Activated effector memory CD4-positive, alpha-beta T cell treated with anti-CD3 and anti-CD28 coated beads, Interleukin-2, amount 50 U/mL, for 16 hours (primary cell): ENCODE measurements around the gene HELZ.
"Not testable (repeated sequence)": the region's sequence is repeated elsewhere in the genome, so short reads cannot be mapped to it uniquely, and the experiment has no call there.

Experiments used
- DNase-seq: peaks from one replicate; pipeline ENCODE4 v3.0.0-alpha.2; 2020

Gene HELZ

DNA sequence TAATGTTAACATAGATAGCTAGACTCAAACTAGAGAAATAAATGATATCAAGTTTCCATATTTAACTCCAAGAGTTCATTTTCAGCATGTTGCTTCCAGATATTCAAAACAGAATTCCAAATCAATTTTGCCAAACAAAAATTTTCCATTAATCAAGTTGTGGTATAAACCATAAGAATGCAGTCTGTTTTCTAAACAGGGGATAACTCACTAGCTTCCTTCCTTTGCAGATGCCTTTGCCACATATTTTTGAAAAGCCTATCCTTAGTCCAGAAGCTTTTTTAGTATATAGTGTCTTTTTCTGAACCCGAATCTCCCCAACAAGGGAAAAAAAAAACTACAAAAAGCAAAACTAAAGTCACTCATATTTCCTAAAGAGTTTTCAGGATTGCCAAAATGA lies 61.5 kb downstream of the HELZ start:
- no peak for DNase-seq

GRCh38 chr17:67181825-67182224 lies 63.2 kb downstream of the HELZ start:
- no peak for DNase-seq

- no peak for DNase-seq
These were observed 64.7 kb downstream of the HELZ start for GRCh38 chr17:67180275-67180674.

DNA sequence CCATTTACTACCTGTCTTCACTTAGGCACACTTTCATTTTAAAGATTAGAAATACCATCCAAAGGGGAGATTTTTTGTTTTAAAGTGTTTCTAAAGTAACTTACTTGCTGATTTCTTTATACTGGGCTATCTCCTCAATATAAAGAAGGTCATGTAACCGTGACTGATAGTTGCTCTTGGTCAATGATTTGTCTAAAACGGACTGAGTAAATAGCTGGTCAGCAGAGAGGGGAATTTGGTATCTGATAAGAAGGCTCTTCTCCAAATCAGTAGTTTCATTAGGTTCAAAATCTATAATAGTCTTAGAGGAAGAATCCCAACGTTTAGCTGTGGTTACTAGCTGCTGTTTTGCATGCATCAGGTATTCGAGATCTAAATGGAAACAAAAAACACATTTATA lies 66.4 kb downstream of the HELZ start:
- DNase-seq: no peak

DNA sequence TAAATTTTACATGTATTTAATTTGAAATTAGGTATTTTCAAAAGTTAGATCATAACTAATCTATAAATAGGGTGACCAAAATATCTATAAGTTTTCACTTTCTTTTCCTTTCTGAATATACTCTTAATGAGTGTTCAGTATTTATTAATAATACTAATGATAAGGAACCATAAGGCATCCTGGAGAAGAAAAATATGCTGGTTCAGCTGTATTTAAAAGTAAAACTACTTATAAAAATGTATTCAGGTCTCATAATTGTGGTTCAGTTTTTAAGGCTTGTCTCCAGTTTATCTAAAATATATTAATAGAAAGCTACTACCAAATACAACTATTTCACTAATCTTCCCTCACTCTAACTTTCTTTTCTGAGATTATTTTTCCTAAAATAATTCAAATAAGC lies 67.3 kb downstream of the HELZ start:
- no peak for DNase-seq

GRCh38 chr17:67174190-67174589 lies 70.8 kb downstream of the HELZ start:
- no peak for DNase-seq

DNA sequence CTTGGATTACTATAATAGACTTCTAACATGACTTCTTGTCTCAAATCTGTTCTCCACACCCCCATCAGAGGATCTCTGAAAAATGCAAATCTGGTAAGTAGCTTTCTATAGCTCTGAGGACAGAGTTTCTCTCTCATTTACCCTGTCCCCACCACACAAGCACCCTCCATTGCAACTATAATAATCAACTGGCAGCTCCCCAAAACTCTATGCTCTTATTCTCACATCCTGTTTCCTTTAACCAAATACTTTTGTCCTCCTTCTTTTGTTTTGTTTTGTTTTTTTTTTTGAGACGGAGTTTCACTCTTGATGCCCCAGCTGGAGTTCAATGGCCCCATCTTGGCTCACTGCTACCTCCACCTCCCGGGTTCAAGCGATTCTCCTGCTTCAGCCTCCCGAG lies 73.4 kb downstream of the HELZ start:
- DNase-seq: no peak

DNA sequence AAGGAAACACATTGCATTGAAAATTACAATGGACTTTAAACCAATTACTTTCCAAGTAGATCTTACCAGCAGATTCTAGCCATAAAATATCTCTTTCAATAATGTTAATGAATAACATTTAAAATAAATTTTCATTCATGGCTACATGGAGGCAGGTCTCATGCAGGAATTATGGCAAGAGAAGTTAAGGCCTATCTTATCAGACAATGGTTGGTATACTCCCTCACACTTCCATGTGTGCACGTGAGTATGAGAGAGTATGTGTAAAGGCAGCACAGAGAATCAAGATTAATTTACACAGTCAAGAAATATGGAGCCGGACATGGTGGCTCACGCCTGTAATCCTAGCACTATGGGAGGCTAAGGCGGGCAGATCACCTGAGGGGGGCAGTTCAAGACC lies 76.5 kb downstream of the HELZ start:
- DNase-seq: no peak

DNA sequence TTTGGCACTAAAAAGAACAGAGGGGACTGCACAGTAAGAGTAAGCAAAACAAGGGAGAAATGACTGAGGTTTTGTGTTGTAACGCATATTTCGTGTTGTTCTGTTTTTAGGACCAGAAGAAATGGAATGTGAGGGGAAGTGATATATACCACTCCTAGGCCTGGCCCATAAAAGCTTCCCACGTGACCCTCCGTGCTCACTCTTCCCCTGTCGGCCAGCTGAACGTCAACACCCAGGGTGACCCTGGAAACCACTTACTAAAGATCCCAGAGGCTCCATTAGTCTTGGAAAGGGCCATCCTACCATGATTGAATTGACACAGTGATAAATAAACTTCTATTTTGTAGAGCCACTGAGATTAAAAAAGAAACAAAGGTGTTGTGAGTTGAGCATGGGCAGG lies 79.8 kb downstream of the HELZ start:
- no peak for DNase-seq

- DNase-seq: no peak
These were observed 80.7 kb downstream of the HELZ start for GRCh38 chr17:67164302-67164701.

DNA sequence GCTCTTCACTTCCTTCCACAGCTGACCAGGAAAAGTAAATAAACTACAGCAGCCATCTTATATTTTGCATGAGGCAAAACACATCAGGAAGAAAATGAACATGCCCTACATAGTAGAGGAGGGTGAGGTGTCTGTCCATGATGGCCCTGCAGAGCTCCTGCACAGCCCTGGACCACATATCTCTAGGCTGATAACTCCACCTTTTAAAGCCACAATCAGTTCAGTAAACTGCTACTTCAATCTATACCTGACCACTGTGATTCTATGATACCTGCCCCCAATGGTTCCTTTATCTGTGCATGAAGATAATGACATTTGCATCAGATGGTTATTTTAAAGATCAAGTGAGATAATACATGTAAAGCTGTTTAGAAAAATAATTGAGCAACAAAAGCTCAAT lies 82.2 kb downstream of the HELZ start:
- DNase-seq: no peak

DNA sequence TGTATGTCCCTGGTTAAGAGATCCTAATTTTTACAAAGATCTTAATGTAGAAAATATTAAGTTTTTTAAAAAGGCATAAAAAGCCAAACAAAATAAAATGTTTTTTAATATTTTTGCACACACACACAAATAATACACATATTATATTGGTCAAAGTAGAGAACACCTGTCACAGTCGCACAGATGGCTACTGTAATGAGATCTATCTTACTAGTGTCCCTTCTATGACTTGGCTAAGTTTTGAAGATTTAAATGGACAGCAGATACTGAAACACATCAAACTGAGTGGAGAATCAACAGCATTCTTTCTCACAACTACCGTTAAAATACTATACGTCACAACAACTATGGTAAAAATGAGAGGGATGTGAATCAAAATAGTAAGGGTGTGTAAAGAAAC lies 83.4 kb downstream of the HELZ start:
- no peak for DNase-seq

- DNase-seq: no peak
These were observed 84.2 kb downstream of the HELZ start for GRCh38 chr17:67160791-67161190.

GRCh38 chr17:67157732-67158639 lies 87.0 kb downstream of the HELZ start:
- no peak for DNase-seq

DNA sequence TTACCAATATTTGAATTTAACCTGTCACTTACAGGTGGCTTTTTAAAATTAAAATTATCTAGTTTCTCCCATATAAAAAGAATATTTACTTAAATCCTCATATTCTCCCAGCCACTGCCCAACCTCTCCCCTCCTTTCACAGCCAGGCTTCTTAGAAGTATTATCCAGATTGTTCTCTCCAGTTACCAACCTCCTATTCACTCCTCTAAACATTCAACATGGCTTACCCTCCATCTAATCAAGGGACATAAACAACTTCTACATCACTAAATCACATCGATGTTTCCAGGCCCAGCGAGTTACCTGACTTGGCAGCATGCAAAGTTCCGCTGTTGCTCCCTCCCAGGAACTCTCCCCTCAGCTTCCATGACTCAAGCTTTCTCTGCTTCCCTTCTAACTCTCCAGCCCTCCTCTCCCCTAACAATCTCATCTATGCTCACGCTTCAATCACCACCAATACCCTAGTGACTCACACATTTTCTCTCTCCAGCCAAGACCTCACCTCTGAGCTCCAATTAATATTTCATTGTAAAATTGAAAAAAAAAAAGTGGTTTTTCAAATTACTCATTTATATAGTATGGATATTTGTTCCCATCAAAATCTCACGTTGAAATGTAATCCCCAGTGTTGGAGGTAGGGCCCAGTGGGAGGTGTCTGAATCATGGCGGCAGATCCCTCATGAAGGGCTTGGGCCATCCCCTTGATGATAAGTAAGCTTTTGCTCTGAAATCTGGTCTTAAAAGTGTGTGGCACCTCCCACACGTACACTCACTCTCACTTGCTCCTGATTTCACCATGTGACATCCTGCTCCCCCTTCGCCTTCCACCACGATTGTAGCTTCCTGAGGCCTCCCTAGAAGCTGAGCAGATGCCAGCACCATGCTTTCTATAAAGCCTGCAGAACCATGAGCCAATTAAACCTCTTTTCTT lies 88.5 kb downstream of the HELZ start:
- DNase-seq: no peak

- no peak for DNase-seq
These were observed 92.2 kb downstream of the HELZ start for GRCh38 chr17:67152824-67153223.

DNA sequence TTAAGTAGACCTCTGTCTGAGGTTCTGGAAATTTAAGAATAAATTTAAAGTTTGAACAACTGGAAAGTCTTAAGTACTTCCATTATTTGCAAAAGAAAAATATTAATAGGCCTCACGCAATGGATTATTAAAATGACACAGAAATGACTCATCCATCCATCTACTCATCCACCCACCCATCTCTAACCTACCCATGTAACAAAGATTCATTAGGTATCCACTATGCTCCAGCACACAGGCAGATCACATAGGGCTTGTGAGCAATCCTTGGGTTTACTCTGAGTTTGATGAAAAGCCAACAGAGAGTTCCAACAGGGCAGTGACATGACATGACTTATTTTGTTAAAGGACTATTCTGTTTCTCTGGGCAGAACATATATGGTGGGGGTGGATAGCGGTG lies 93.3 kb downstream of the HELZ start:
- no peak for DNase-seq

GRCh38 chr17:67150826-67151225 lies 94.2 kb downstream of the HELZ start:
- no peak for DNase-seq

DNA sequence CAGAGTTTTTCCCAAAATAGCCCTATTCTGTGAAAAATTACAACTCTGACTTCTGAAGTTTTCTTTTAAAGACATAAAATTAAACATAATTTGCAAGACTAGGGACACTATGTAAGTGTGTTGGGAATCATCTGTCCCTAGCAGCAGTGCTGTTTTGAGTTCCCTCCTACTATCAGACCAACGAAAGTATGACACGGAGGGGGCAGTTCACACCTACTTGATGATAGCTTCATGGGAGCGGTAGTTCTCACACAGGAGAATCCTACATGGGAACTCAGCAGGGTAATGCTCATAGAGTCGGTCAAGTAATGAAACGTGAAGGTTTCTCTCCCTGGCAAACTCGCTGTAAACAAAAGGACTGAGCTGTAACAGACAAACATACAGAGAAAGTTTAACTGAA lies 96.6 kb downstream of the HELZ start:
- DNase-seq: no peak

GRCh38 chr17:67145183-67145805 lies 99.7 kb downstream of the HELZ start:
- DNase-seq: no peak

- DNase-seq: no peak
These were observed 101.7 kb downstream of the HELZ start for GRCh38 chr17:67143318-67143717.

DNA sequence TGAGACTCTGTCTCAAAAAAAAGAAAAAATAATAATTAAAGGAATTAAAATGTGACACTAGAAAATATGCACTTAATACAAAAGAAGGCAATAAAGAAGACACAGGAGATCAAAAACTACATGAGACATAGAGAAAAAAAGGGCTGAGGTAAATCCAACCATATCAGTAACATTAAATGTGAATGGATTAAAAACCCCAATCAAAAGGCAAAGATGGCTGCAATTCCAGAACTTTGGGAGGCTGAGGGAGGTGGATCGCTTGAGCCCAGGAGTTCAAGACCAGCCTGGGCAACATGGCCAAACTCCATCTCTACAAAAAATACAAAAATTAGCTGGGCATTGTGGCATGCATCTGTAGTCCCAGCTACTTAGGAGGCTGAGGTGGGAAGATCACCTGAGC lies 103.0 kb downstream of the HELZ start:
- DNase-seq: not testable (repeated sequence)
